Globus pallidus (tissue), 1 donor: Measurements from ENCODE around the gene TXNDC2.
"Not testable (repeated sequence)": the region's sequence is repeated elsewhere in the genome, so short reads cannot be mapped to it uniquely, and the experiment has no call there.

Source experiments
- DNase-seq: peaks from one replicate; pipeline ENCODE4 v3.0.0-alpha.2; 2015; ENCODE audit warnings: low spot score

TXNDC2 gene

GRCh38 chr18:9884532-9885140, 1.1 kb upstream of the TXNDC2 start:
- no peak for DNase-seq

- no peak for DNase-seq
Measured at GRCh38 chr18:9886005-9886348, 204 bp downstream of the TXNDC2 start.

DNA sequence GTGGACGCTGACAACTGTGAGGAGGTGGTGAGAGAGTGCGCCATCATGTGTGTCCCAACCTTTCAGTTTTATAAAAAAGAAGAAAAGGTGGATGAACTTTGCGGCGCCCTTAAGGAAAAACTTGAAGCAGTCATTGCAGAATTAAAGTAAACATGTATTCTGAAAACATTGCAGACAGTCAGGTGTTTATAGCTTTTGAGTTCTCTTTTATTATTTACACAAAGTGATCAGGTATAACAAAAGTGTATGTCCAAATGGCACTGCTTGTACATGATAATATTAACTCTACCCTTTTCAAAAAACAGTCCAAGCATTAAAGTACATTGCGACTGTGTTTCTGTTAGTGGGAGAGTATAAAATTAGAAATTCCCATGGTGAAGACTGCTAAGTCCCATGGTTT, 2.2 kb downstream of the TXNDC2 start:
- DNase-seq: no peak

DNA sequence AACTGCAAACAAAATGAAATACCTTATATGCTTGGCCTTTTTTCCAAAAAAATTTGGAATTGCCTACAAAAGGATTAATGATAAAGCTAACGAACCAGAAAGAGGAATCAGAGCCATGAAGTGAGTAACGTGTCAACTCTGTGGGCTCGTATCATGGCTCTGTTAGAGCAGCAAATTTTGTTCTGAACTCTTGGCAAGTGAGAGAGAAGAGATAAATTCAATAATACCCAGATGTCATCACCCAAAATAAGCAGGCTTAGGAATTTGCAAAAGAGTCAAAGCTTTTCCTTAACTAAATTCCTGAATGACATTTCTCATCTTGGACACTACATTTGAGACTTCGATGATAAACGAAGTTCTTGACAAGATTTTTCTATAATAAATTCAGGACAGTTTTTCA, 4.4 kb downstream of the TXNDC2 start:
- no peak for DNase-seq

DNA sequence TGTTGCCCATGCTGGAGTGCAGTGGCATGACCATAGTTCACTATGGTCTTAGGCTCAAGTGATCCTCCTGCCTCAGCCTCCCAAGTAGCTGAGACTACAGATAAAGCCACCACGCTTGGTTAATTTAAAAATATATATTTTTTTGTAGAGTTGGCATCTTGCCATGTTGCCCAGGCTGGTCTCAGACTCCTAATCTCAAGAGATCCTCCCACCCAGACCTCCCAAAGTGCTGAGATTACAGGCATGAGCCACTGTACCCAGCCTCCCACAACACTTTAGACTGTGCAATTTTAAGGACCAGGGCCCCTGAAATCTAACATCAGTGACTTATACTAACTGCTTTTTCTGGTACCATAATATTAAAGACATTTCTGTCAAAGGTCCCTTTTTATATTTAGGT, 5.2 kb downstream of the TXNDC2 start:
- no peak for DNase-seq

DNA sequence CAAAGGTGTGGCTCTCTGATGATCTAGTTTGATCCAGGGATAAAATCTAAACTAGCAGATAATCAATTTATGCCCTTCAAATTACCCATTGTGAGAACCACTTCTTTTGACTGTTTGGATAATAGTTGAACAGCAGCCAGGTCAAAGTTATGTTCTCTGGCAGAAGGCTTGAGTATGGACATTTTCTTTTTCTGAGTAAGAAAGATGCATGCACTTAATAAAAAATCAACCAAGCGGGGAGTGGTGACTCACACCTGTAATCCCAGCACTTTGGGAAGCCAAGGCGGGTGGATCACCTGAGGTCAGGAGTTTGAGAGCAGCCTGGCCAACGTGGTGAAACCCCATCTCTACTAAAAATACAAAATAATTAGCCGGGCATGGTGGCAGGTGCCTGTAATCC, 5.7 kb downstream of the TXNDC2 start:
- not testable (repeated sequence) for DNase-seq

DNA sequence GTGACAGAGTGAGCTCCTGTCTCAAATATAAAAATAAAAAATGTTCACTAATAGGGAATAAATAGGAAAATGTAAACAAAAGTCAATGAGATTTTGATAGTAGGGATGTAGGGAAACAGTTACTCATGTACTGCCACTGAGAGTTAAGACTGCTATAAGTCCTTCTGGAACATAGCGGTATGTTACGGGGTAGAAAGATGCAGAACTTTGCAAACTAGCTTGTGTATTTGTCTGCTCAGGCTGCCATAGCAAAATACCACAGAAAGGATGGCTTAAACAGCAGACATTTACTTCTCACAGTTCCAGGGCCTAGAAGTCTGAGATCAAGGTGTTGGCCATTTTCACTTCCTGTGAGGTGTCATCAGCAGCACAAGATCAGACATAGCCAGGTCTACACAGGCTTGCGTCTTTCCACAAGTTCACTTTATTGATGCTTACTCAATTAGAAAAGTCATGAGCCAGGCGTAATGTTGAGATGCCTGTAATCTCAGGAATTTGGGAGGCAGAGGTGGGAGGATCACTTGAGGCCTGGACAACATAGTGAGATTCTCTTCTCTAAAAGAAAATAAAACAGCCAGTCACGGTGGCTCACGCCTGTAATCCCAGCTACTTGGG, 8.8 kb downstream of the TXNDC2 start:
- DNase-seq: no peak

DNA sequence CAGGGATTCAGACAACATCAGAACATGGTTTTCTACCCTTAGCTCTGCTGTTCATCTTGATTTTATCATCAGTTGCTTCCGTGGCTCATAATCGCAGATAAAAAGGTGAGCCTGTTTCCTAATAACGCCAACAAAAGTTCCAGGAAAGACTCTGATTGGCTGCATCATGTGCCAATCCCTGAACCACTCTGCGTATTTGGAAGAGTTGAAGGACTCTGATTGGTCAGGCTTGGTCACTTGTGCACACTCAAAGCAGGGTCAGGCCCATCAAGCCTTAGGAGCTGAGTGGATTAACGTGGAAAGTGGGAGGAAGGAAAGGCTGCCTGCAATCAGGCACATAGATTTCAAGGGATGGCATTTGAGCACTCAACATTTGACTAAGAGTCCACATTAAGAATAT, 11.4 kb downstream of the TXNDC2 start:
- DNase-seq: no peak

DNA sequence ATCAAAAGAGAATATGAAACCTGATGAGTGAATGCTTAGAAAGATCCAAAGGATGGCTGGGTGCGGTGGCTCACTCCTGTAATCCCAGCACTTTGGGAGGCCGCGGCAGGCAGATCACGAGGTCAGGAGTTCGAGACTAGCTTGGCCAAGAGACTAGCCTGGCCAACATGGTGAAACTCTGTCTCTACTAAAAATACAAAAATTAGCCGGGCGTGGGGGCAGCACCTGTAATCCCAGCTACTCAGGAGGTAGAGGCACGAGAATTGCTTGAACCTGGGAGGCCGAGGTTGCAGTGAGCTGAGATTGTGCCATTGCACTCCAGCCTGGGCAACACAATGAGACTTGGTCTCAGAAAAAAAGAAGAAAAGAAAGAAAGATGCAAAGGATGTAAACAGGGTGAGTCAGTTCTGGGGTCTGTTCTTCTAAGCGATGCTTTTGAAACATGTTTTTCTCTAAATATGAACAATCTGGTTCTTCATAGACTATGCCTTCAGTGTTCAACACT, 12.1 kb downstream of the TXNDC2 start:
- not testable (repeated sequence) for DNase-seq

DNA sequence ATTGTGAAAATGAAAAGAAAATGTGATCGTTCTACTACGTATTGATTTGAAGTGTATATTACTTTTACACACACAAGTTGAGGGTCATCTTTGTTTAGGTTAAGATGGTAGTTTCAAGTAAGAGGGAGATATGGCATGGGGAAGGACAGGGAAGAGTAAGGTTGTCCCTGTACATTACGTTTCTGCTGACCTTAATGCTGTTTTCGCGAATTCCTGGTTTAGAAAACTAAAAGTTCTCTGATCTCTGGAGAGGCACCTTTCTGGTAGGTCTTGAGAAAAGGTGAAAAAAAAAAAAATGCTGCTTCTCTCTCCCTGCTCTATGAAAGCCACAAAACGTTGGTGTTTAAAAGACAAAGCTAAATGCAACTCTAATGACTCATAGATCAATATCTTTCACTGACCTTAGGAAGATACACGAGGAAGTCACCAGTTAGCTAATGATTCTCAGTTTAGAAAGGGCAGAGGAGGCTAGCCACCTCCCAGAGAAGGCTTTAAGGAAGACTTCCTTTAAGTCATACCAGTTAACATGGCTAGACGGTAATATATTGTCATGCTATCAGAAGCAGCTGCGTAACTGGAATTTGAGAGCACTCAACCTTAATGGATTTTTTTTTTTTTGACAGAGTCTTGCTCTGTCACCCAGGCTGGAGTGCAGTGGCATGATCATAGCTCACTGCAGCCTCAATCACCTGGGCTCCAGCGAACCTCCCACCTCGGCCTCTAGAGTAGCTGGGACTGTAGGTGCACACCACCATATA, 13.2 kb downstream of the TXNDC2 start:
- no peak for DNase-seq

DNA sequence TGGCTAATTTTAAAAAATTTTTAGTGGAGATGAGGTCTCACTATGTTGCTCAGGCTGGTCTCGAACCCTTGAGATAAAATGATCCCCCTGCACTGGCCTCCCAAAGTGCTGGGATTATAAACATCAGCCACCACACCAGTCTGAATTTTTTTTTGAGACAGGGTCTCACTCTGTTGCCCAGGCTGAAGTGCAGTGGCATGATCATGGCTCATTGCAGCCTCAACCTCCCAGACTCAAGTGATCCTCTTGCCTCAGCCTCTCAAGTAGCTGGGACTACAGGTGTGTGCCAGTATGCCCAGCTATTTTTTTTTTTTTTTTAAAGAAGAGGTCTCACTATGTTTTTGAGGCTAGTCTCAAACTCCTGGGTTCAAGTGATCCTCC, 13.8 kb downstream of the TXNDC2 start:
- not testable (repeated sequence) for DNase-seq

GRCh38 chr18:9900699-9901098, 14.9 kb downstream of the TXNDC2 start:
- no peak for DNase-seq

DNA sequence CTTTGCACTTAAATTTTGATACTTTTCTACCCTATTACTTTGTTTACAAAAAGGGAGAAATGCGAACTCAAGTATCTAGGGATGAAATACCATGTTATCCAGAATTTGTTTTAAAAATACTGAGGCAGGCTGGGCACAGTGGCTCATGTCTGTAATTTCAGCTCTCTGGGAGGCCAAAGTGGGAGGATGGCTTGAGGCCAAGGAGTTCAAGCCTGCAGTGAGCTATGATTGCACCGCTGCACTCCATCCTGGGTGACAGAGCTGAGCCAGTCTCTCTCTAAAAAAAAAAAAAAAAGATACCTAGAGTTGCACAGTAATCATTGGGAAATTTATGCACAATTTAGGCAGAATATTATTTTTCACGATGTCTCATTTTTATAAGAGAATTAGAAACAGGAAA, 15.6 kb downstream of the TXNDC2 start:
- DNase-seq: no peak

- DNase-seq: not testable (repeated sequence)
Measured at GRCh38 chr18:9902264-9902663, 16.5 kb downstream of the TXNDC2 start.

- DNase-seq: no peak
Measured at GRCh38 chr18:9902832-9903231, 17.1 kb downstream of the TXNDC2 start.

GRCh38 chr18:9905401-9905922, 19.7 kb downstream of the TXNDC2 start:
- DNase-seq: no peak

DNA sequence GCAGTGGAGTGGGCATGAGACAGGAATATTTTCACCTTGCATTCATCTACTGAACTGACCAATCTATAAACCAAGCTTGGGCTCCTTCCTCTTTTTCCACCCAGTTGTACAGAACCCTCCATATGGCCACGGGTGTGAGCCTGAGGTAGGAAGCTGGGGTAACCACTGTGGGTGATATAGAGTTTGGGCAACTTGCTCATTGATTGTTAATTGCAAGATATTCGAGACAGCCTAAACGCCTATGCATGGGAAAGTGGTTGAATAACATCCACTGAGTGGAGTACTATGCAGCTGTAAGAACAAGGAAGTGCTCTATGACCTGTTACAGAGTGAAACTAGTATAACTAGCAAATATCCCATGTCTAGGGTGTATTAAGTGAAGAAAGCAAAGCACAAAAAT, 20.7 kb downstream of the TXNDC2 start:
- DNase-seq: no peak

- no peak for DNase-seq
Measured at GRCh38 chr18:9907867-9908266, 22.1 kb downstream of the TXNDC2 start.

GRCh38 chr18:9910071-9910470, 24.3 kb downstream of the TXNDC2 start:
- DNase-seq: no peak

DNA sequence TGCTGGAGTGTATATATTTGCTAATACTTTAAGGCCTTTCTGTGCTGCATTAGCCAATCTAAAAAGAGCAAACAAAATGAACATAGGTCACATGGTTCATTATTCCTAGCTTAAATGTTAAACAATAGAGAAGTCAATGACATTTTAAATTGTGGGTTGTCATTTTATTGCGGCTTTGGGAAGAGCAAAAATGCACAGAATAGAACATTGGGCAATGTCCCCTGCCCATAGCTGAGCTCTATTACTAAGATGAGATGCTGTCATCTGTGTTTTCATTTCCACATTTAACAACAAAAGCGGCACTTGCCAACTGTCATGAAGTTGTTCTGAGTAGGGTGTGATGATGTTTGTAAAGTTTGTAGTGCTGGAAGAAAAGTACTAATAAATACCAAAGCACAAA, 24.9 kb downstream of the TXNDC2 start:
- DNase-seq: no peak

GRCh38 chr18:9911226-9911625, 25.5 kb downstream of the TXNDC2 start:
- DNase-seq: no peak

- not testable (repeated sequence) for DNase-seq
Measured at GRCh38 chr18:9912285-9912684, 26.5 kb downstream of the TXNDC2 start.

DNA sequence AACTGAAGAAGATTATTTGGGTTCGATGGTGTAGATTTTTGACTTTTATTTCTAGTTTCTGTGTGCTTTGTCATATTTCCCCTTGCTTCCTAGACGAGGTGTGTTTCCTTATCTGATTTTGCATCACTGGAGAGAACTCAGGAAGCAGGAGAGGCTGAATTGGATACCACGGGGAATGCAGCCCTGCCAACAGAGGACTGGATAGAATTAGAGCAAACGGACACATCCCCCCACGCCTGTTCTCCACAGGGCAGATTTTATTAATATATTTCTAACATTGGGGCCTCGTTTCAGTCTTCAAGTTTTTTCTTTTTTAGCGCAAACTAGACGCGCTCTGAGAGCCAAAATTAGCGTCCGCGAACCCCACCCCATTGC, 27.4 kb downstream of the TXNDC2 start:
- DNase-seq: no peak
